Activated B cell treated with CpG ODN at 0.5 μM for 24 hours (primary cell): Measurements from ENCODE around the gene PIP5K1B. TPM values are rescaled to one million over a fixed set of nuclear protein-coding genes. Genes with fewer than 3 reads are reported as not detected.
A peak's percentile ranks its signal among the peaks of the same experiment; 100 is the strongest.

ENCODE experiments used
- ATAC-seq: fragments of 200-7000 bp; cut with Tn5 transposase; one replicate; pipeline ENCODE4 v1.10.0; 2021; ENCODE audit warnings: low read depth, mild to moderate bottlenecking, moderate library complexity
- CTCF ChIA-PET: fragments of 350-600 bp; sonication (Branson Sonifier 250); formaldehyde crosslinking; loops from one replicate; lab custom pipeline; 2021; ENCODE audit warnings: antibody characterized with exemption; lab: Charles Lee
- POLR2A ChIA-PET: fragments of 350-600 bp; sonication (Branson Sonifier 250); formaldehyde crosslinking; loops from one replicate; lab custom pipeline; 2021; ENCODE audit warnings: antibody characterized with exemption; lab: Charles Lee
- DNase-seq: peaks from one replicate; pipeline ENCODE4 v3.0.0; 2022
- H3K27ac Mint-ChIP-seq: one replicate; pipeline ENCODE4 v1.8.0; 2020; ENCODE audit warnings: mixed read lengths
- H3K27me3 Mint-ChIP-seq: one replicate; pipeline ENCODE4 v1.8.0; 2021; ENCODE audit warnings: mixed read lengths
- H3K36me3 Mint-ChIP-seq: one replicate; pipeline ENCODE4 v1.8.0; 2021; ENCODE audit warnings: low read depth, mixed read lengths
- H3K4me1 Mint-ChIP-seq: one replicate; pipeline ENCODE4 v1.8.0; 2021; ENCODE audit warnings: mixed read lengths
- H3K4me3 Mint-ChIP-seq: one replicate; pipeline ENCODE4 v1.8.0; 2020; ENCODE audit warnings: mild to moderate bottlenecking, mixed read lengths
- H3K9me3 Mint-ChIP-seq: one replicate; pipeline ENCODE4 v1.8.0; 2020; ENCODE audit warnings: mixed read lengths
- CTCF ChIP-seq: fragments of 200-600 bp; IDR thresholded peaks from one replicate; pipeline ENCODE4 v1.8.0; 2022; ENCODE audit warnings: antibody characterized with exemption, mild to moderate bottlenecking
- intact Hi-C: fragments of 100-400 bp; cut with micrococcal nuclease; formaldehyde crosslinking; loops from one replicate; pipeline ENCODE4 v1.15.1; 2024
- total RNA-seq: library from RNA; stranded (reverse); gene quantifications from 2 replicates; pipeline ENCODE4 v1.2.3, GENCODE V29; 2022

The PIP5K1B gene
- total RNA-seq, 1 donor from 2014 or later, result 22.0 TPM

- CTCF ChIA-PET, result interaction anchor here (1.0 kb wide), 1 partner anchor 58 kb away, joined by 3 read pairs; the partner anchor contains the start of gene FXN
- H3K27me3 Mint-ChIP-seq, result no peaks in the 10 kb centered on the region
- no peak overlapping the region for H3K4me3 Mint-ChIP-seq
- ATAC-seq, result peak; percentile 66
- intact Hi-C loops, result no loop called here
- DNase-seq, result no peak
- TF ChIP-seq CTCF, result no peak
- H3K4me1 Mint-ChIP-seq, result peaks cover 74% of the 10 kb centered on the region
- H3K9me3 Mint-ChIP-seq, result no peaks in the 10 kb centered on the region
- POLR2A ChIA-PET, result interaction anchor here (0.6 kb wide), 1 partner anchor 446 kb away, joined by 5 read pairs; no protein-coding TSS in a partner anchor
- H3K27ac Mint-ChIP-seq, result no peak overlapping the region
- H3K36me3 Mint-ChIP-seq, result peaks cover 5% of the 10 kb centered on the region
These were observed 273.0 kb downstream of the PIP5K1B start for GRCh38 chr9:68978066-68978465.

GRCh38 chr9:68978501-68978900, 273.5 kb downstream of the PIP5K1B start:
- peaks cover 72% of the 10 kb centered on the region for H3K4me1 Mint-ChIP-seq
- no peak for ATAC-seq
- TF ChIP-seq CTCF, result no peak
- no peaks in the 10 kb centered on the region for H3K9me3 Mint-ChIP-seq
- peaks cover 8% of the 10 kb centered on the region for H3K36me3 Mint-ChIP-seq
- H3K4me3 Mint-ChIP-seq, result no peak overlapping the region
- DNase-seq, result no peak
- ChIA-PET POLR2A (interaction anchor here (0.5 to 0.6 kb wide), 2 partner anchors 54 to 446 kb away, joined by 3 to 5 read pairs; no protein-coding TSS in a partner anchor), CTCF (interaction anchor here (1.0 kb wide), 1 partner anchor 57 kb away, joined by 3 read pairs; the partner anchor contains the start of gene FXN)
- no peak overlapping the region for H3K27ac Mint-ChIP-seq
- no peaks in the 10 kb centered on the region for H3K27me3 Mint-ChIP-seq
- intact Hi-C loops, result no loop called here

GRCh38 chr9:68979538-68980314, 274.7 kb downstream of the PIP5K1B start:
- intact Hi-C loops, result no loop called here
- DNase-seq (no peak), ATAC-seq (no peak)
- POLR2A ChIA-PET, result no interaction called here
- H3K4me3 Mint-ChIP-seq, result no peak overlapping the region
- no peak for TF ChIP-seq CTCF
- no peaks in the 10 kb centered on the region for H3K9me3 Mint-ChIP-seq
- CTCF ChIA-PET, result interaction anchor here (1.3 kb wide), 1 partner anchor 47 kb away, joined by 3 read pairs; no protein-coding TSS in a partner anchor
- peak overlapping the region; percentile 15 for H3K27ac Mint-ChIP-seq
- H3K27me3 Mint-ChIP-seq, result no peaks in the 10 kb centered on the region
- peaks cover 10% of the 10 kb centered on the region for H3K36me3 Mint-ChIP-seq
- H3K4me1 Mint-ChIP-seq, result peaks cover 63% of the 10 kb centered on the region

- no peak for DNase-seq
- peaks cover 56% of the 10 kb centered on the region for H3K4me1 Mint-ChIP-seq
- CTCF ChIA-PET, result interaction anchor here (1.3 kb wide), 1 partner anchor 46 kb away, joined by 3 read pairs; no protein-coding TSS in a partner anchor
These were observed 275.4 kb downstream of the PIP5K1B start for GRCh38 chr9:68980341-68980914.

More at GRCh38 chr9:68980341-68980914, 275.4 kb downstream of the PIP5K1B start:
- intact Hi-C loops, result no loop called here
- H3K4me3 Mint-ChIP-seq, result no peak overlapping the region
- ATAC-seq, result no peak
- H3K9me3 Mint-ChIP-seq, result no peaks in the 10 kb centered on the region
- H3K27me3 Mint-ChIP-seq, result no peaks in the 10 kb centered on the region
- peaks cover 17% of the 10 kb centered on the region for H3K36me3 Mint-ChIP-seq
- POLR2A ChIA-PET, result no interaction called here
- H3K27ac Mint-ChIP-seq, result no peak overlapping the region
- TF ChIP-seq CTCF, result no peak
